GM11168 (cell line): ENCODE data around the gene ATP2A3.

Source experiments
- in situ Hi-C: fragments of 300-500 bp; cut with MboI; formaldehyde crosslinking; loops from one replicate; pipeline ENCODE4 v1.12.0; 2022; ENCODE audit warnings: low sequenced_read_pairs; ENCODE audit not compliant: unreplicated experiment

Gene ATP2A3

DNA sequence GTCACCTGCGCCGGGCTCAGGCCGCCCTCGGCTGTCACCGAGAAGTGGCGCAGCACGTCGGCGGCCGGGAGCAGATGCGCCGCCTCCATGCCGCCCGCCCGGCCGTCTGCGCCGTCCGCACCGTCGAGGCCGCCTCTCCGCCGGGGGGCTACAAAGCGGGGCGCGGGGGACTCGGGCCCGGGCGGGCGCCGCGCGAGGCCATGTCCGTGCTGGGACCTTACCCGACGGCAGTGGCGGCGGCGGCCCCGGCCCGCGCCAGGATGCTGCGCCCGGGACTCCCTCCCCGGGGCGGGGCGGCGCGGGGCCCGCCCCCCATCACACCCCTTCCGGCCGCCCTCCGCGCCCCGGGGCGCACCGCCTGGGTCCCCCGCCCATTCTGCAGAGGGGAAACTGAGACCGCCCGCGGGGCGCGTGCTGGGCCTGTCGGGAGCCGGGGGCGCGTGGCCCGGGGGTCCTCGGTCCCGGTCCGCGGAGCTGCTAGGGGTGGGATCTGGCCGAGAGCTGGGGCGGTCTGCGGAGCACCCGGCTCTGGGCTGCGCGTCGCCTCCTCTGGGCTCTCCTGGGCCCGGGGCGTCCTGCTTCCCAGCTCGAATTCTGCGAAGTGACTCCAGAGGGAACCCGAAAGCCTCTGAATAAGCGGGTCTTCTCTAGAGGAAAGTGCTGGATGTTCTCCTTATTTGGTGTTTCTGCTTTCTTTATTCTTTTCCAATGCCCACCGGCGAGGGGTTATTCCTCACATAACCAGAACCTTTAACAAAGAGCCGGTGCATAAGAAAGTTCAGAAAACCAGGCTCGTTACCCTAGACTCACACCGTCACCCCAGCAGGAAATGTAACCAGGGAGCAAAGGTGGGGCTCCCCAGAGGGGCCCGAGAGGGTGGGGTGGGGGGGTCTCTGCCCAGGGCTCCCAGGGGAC lies at the start of gene ATP2A3:
Gene ATP2A3 (minus strand): TSS at position 235 of the 915 bp plus-strand sequence. CDS start 146 bp downstream, at position 89.
- in situ Hi-C loops, result no loop called here

DNA sequence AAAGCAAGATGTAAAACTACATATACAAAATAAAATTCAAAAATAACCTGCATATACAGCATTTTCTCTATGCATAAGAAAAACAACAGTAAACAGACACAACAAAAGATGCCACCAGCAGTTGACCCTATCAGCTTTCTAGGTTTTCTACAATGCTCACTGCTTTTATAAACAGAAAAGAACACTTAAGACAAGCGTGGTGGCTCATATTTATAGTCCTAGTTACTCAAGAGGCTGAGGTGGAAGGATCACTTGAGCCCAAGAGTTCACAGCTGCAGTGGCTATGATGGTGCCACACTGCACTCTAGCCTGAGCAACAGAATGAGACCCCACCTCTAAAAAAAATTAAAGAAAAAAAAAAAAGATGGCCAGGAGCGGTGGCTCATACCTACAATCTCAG lies 46.5 kb upstream of the ATP2A3 start:
- in situ Hi-C loops, result no loop called here

DNA sequence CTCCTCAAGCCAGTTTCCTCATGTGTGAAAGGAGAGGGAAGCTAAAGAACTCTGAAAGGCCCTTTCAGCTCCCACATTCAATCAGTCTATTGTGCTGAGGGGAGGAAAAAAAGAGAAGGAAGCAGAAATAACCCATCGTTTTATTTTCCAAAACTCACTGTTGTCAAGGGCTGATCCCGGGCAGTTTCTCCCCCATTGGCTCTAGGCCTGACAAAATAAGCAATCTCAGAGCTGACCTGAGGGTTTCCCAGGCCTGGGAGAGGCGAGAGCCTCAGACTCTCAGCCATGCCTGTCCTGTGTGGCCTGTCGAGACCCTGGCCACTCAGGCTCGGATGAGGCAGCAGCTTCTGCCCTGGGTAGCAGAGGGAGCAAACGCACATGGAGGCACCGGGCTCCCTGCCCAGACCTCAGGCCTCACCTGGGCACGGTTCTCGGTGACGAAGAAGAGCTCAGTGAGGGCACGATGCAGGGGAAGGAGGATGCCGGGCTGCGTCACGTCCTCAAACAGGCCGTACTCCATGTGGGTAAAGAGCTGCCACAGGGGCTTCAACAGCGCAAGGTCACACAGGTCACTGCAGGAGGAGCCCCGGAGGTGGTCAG lies 45.0 kb upstream of the ATP2A3 start:
- in situ Hi-C loops, result no loop called here

GRCh38 chr17:4008441-4009185 lies 44.4 kb upstream of the ATP2A3 start:
- in situ Hi-C loops, result no loop called here

DNA sequence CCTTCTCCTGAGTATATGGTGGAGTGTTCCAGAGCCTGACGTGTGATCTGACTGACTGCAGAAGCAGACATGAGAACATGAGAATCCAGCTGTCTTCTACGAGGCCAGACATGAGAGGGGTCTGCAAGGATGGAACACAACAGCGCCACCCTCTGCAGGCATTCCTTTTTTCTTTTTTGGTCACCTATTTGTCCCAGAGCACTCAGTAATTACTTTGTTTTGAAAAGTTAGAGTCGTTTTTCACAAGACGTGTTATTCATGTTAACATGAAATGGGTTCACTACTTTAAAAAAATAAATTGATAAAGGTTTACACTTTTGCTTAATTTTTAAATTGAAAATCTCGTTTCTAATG lies 43.8 kb upstream of the ATP2A3 start:
- in situ Hi-C loops, result no loop called here

DNA sequence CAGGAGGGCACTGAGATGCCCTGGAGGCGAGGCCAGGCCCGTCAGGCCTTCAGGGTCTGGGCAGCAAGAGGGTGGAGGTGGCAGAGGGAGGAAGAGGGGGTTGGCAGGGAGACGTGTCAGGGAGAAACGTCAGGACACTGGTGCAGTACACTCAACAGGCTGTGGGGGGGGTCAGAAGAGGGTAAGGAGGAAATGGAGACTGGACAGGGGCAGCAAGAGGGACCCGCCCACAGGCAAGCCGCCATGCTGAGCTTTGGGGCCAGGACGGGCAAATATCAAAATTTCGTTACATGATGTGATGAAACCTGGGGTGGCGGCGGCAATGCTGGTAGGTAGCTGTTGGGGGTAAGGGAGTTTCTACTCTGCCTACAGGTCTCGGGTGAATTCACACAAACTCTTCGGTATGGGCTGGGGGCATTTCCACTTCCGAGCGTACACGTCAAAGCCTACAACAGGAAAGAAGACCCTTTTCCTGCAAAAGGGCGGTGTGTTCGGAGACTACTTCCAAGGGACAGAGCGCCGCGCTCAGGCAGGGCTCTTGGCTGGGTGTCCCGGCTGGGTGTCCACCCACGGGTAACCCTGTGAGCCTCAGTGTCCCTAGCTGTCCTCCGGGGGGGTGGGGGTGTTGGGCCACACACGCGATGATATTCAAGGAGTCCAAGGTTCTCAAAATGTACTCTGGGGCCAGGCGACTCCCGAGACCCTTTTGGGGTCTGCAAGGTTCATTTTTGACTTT lies 43.3 kb upstream of the ATP2A3 start:
- in situ Hi-C loops, result no loop called here

DNA sequence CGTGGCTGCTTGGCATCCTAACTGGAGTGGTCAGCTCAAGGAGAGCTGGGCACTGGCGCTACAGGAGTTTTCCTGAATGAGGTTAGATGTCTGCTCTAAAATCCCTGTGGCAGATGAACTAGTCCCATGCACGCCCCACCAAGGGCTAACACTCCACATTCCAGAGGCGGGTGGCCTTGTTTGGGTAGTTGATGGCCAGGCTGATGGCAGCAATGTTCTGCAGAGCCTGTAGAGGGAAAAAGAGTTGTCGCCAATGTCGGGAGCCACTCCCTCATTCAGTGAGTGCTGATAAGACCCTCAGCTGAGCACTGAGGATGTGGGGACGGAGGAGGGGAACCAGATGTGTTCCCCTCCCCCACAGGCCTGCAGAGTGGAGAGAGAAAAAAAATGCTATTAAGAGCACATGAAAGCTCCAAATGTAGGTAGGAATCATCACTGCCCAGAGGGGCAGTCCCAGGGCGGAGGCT lies 42.5 kb upstream of the ATP2A3 start:
- in situ Hi-C loops, result no loop called here

DNA sequence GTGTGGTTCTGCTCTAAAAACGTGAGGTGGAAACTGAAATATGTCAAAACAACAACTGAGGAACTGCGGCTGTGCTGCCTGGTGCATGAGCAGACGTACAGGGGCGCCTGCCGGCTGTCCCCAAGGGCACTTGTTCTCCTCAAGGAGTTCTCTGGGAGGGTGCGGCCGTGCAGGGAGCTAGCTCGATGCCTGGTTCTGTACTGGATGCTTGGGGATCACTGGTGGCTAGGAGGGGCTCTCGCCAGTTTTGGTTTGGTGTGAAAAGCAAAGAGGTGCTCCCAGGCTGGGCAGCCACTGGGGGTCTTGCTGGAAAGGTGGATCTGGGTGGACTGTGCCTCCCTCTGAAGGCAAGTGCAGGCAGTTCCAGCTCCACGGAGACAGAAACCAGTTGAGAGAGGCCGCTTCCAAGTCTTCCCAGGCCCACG lies 41.9 kb upstream of the ATP2A3 start:
- in situ Hi-C loops, result no loop called here

DNA sequence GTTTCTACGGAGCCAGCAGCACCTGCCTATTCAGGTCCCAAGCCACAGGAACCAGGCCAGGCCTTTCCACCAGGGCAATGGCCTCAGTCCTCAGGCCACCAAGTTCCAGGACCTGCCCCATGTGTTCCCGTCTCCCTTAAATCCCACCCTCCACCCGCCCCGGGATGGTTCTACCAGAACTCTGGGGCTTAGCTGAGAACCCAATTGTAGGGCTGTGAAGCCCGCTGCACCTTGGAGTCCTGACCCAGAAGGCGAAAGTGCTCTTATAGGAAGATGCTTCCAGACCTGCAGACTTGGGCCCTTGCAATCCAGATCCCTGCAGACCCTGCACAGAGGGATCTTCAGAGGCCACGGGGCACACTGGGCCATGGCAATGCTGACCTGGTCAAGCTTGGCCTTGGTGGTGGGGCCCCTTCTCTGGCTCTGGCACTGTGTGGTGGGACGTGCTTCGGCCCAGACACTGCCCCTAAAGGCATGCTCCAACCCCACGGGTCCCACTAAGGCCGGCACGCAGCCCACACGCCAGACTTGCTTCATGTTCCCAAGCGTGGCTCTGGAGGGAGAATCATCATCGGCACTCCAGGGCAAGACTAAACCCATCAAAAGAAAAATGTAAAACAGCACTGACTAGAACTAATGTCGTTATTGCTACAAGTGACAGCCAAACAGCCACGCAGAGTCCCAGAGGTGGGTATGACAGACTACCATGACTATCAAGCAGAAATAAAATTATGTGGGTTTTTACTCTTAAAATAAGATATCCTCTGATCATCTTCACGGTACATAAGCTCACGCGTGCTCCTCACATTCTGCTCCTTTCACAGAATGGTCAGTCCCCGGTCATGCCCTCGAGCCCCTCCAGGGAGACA lies 41.3 kb upstream of the ATP2A3 start:
- in situ Hi-C loops, result no loop called here

GRCh38 chr17:4004517-4005295 lies 40.5 kb upstream of the ATP2A3 start:
- in situ Hi-C loops, result no loop called here

DNA sequence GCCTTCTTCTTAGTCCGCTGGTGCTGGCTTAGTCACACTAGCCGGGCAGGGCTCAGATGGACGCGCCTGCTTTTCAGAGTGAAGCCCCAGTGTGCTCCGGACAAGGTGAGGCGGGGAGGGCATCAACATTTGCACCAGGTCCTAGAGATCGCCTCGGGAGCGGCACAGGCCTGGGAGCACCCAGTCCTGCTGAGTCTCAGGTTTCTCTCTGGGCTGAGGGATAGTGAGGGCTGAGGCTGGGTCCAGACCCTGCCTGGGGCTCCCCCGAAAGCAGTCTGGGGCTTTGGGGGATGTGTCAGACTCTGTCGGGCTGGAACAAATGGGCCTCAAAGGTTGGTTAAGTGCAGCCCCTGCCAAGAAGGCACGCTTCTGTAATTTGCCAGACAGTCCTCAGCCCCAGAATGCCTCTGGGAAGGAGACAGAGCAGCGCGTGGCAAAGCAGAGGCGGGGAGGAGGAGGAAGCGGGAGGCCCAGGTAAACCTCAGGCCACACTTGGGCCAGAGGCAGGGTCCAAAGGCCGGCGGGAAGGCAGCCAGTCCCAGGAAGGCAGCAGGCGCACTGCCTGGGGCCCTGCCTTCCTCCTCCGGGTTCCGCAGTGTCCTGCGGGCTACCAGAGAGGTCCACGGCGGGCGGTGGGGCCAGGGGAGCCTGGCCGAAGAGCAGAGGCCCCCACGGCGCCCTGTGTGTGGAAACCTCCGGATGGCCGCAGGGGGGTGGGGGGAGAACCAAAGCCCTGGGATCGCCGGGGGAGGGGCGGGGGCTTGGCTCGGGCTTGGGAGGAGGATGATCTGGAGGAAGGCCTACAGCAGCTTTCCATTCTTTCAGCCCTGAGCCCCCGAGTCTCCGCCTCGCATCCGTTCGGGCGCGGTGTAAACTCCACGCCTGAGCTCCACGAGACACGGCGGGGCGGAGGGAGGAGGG lies 39.5 kb upstream of the ATP2A3 start:
- in situ Hi-C loops, result no loop called here

GRCh38 chr17:4003131-4003500 lies 38.9 kb upstream of the ATP2A3 start:
- in situ Hi-C loops, result no loop called here

DNA sequence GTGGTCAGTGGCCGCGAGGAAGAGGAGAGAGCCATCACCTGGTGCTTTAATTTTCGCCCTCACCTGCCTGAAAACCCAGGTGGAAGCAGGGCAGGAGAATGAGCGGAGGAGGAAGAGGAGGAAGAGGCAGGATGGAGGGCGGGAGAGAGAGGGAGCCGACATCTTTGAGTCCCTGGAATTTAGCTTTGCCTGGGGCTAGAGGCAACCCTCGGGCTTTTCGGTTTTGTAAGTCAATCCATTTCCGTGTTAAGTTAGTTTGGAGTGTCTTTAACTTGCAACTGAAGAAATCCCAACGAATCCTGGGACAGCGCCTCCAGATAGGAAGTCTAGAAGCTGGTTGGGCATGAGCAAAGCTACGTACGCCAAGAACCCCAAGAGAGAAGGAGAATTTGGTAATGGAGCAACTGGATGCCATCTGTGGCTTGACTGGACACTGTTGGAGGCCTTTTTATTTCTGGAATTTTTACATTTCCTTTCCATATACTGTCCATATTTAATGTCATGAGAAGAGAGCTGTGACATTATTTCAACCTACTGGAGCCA lies 36.9 kb upstream of the ATP2A3 start:
- in situ Hi-C loops, result no loop called here

DNA sequence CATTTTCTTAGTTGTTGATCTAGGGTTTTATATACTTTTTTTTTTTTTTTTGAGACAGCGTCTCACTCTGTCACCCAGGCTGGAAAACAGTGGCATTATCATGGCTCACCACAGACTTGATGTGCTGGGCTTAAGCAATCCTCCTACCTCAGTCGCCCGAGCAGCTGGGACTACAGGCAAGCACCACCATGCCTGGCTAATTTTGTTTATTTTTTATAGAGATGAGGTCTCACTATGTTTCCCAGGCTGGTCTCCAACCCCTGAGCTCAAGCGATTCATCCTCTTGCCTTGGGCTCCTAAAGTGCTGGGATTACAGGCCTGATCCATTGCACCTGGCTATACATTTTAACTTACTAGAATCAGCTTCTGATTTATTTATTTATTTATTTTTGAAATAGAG lies 34.2 kb upstream of the ATP2A3 start:
- in situ Hi-C loops, result no loop called here

DNA sequence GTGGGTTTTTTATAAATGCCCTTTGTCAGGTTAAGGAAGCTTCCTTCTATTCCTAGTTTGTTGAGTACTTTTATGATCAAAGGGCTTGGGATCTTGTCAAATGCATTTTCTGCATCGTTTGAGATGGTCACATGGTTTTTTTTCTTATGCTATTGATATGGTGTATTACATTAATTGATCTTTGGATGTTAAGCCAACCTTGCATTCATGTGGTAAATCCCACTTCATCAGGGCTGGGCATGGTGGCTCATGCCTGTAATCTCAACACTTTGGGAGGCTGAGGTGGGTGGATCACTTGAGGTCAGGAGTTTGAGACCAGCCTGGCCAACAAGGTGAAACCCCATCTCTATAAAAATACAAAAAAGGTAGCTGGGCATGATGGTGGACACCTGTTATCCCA lies 30.8 kb upstream of the ATP2A3 start:
- in situ Hi-C loops, result no loop called here

- in situ Hi-C loops, result no loop called here
Observed at GRCh38 chr17:3994221-3994576, 30.0 kb upstream of the ATP2A3 start.

- in situ Hi-C loops, result no loop called here
Observed at GRCh38 chr17:3993493-3994220, 29.4 kb upstream of the ATP2A3 start.
